A673 (cell line): ENCODE results near the gene EML6. TPM values are rescaled to one million over a fixed set of nuclear protein-coding genes. Genes with fewer than 3 reads are reported as not detected.

ENCODE experiments used
- BruUV-seq: library from RNA; stranded (reverse); fragments of 400-500 nt; replicated peaks from 2 replicates; lab custom pipeline; 2021; lab: Mats Ljungman, UMichigan
- CTCF ChIA-PET: fragments of 300-600 bp; sonication (Branson Sonifier 250); formaldehyde crosslinking; loops from one replicate; lab custom pipeline; 2022; ENCODE audit warnings: antibody characterized with exemption; lab: Charles Lee
- POLR2A ChIA-PET: fragments of 300-600 bp; sonication (Branson Sonifier 250); formaldehyde crosslinking; loops from one replicate; lab custom pipeline; 2022; ENCODE audit warnings: antibody characterized with exemption; ENCODE audit not compliant: low non-redundant PET; lab: Charles Lee
- DNase-seq: peaks from one replicate; pipeline ENCODE4 v3.0.0-alpha.2; 2015; ENCODE audit warnings: low spot score
- H3K27ac ChIP-seq: fragments of 200-600 bp; sonication (generic); 2 replicates; pipeline ENCODE4 v1.5.1; 2016; ENCODE audit warnings: mixed run types, low read depth, mild to moderate bottlenecking, mixed read lengths, antibody characterized with exemption, low read length; ENCODE audit not compliant: poor library complexity, severe bottlenecking
- H3K27me3 ChIP-seq: fragments of 200-600 bp; sonication (generic); replicated peaks from 2 replicates; pipeline ENCODE4 v1.6.1; 2017; ENCODE audit warnings: mixed run types, low read depth, mild to moderate bottlenecking, mixed read lengths, antibody characterized with exemption, low read length; ENCODE audit not compliant: insufficient read depth, poor library complexity
- H3K36me3 ChIP-seq: fragments of 200-600 bp; sonication (generic); 2 replicates; pipeline ENCODE4 v1.6.1; 2016; ENCODE audit warnings: mixed run types, mild to moderate bottlenecking, mixed read lengths, antibody characterized with exemption, low read length; ENCODE audit not compliant: insufficient read depth, poor library complexity, severe bottlenecking
- H3K4me1 ChIP-seq: fragments of 200-600 bp; sonication (generic); 2 replicates; pipeline ENCODE4 v1.6.1; 2017; ENCODE audit warnings: mixed run types, mild to moderate bottlenecking, mixed read lengths, antibody characterized with exemption, low read length; ENCODE audit not compliant: insufficient read depth, poor library complexity, severe bottlenecking
- H3K4me3 ChIP-seq: fragments of 200-600 bp; sonication (generic); 2 replicates; pipeline ENCODE4 v1.5.1; 2016; ENCODE audit warnings: low read depth, mixed run types, mild to moderate bottlenecking, mixed read lengths, low read length; ENCODE audit not compliant: poor library complexity, severe bottlenecking
- H3K9me3 ChIP-seq: fragments of 200-600 bp; sonication (generic); 2 replicates; pipeline ENCODE4 v1.6.1; 2016; ENCODE audit warnings: mixed run types, low read depth, mild to moderate bottlenecking, mixed read lengths, antibody characterized with exemption, low read length; ENCODE audit not compliant: poor library complexity, severe bottlenecking
- CTCF ChIP-seq: fragments of 300-800, 200-600 bp; sonication (generic); conservative IDR thresholded peaks from 2 replicates; pipeline ENCODE4 v1.5.1; 2017; ENCODE audit warnings: low read depth, mild to moderate bottlenecking, antibody characterized with exemption, low read length, moderate library complexity, mixed read lengths
- EZH2 ChIP-seq: fragments of 200-600 bp; sonication (generic); IDR thresholded peaks from 2 replicates; pipeline ENCODE4 v1.6.1; 2017; ENCODE audit warnings: borderline replicate concordance, low read depth, mild to moderate bottlenecking, mixed read lengths, antibody characterized with exemption, low read length; ENCODE audit not compliant: poor library complexity, severe bottlenecking
- intact Hi-C: fragments of 100-400 bp; cut with micrococcal nuclease; formaldehyde crosslinking; loops from one replicate; pipeline ENCODE4 v1.10.0; 2022; ENCODE audit not compliant: unreplicated experiment
- total RNA-seq: library from RNA; stranded (reverse); gene quantifications from 2 replicates; pipeline ENCODE4 v1.2.3, GENCODE V29; 2021

EML6 gene
- total RNA-seq, 1 experiment from 2014 or later: 1.9 TPM

GRCh38 chr2:54876764-54877163, 153.3 kb downstream of the EML6 start:
- Histone ChIP-seq H3K27ac (no peak overlapping the region), H3K36me3 (no peaks in the 10 kb centered on the region), H3K27me3 (no peaks in the 10 kb centered on the region), H3K9me3 (no peaks in the 10 kb centered on the region), H3K4me3 (no peak overlapping the region), H3K4me1 (no peaks in the 10 kb centered on the region)
- CTCF ChIA-PET: interaction anchor here (0.8 kb wide), 1 partner anchor 23 kb away, joined by 3 read pairs; no protein-coding TSS in a partner anchor
- TF ChIP-seq CTCF: no peak
- TF ChIP-seq EZH2: no peak
- no peak for DNase-seq
- BruUV-seq: no TSS peak
- POLR2A ChIA-PET: interaction anchor here (0.7 kb wide), 1 partner anchor 16 kb away, joined by 8 read pairs; no protein-coding TSS in a partner anchor
- intact Hi-C loops: no loop called here

- Histone ChIP-seq H3K36me3 (no peaks in the 10 kb centered on the region), H3K9me3 (no peaks in the 10 kb centered on the region), H3K4me3 (no peak overlapping the region), H3K4me1 (no peaks in the 10 kb centered on the region), H3K27ac (no peak overlapping the region), H3K27me3 (no peaks in the 10 kb centered on the region)
- TF ChIP-seq CTCF (no peak), EZH2 (no peak)
- CTCF ChIA-PET: no interaction called here
- POLR2A ChIA-PET: no interaction called here
- DNase-seq: no peak
- no TSS peak for BruUV-seq
- intact Hi-C loops: no loop called here
Measured at GRCh38 chr2:54878182-54878581, 154.7 kb downstream of the EML6 start.

- H3K4me1 ChIP-seq: no peaks in the 10 kb centered on the region
- H3K36me3 ChIP-seq: no peaks in the 10 kb centered on the region
- H3K27ac ChIP-seq: no peak overlapping the region
- no peak overlapping the region for H3K4me3 ChIP-seq
- H3K27me3 ChIP-seq: no peaks in the 10 kb centered on the region
- no peak for DNase-seq
- intact Hi-C loops: no loop called here
- CTCF ChIA-PET: no interaction called here
- BruUV-seq: no TSS peak
- POLR2A ChIA-PET: no interaction called here
- no peak for TF ChIP-seq CTCF
- no peak for TF ChIP-seq EZH2
- no peaks in the 10 kb centered on the region for H3K9me3 ChIP-seq
Measured at GRCh38 chr2:54879032-54879431, 155.6 kb downstream of the EML6 start.
